HepG2 (cell line): Measurements from ENCODE around the gene MRFAP1L1. TPM values are rescaled to one million over a fixed set of nuclear protein-coding genes. Genes with fewer than 3 reads are reported as not detected.

ENCODE experiments used
- ATAC-seq: fragments of 200-7000 bp; cut with Tn5 transposase; 3 replicates; pipeline ENCODE4 v1.9.1; 2020; ENCODE audit warnings: mild to moderate bottlenecking, moderate library complexity
- BruUV-seq: library from RNA; stranded (reverse); fragments of 400-500 nt; replicated peaks from 2 replicates; lab custom pipeline; 2021; lab: Mats Ljungman, UMichigan
- CTCF ChIA-PET: fragments of 300-600 bp; formaldehyde crosslinking; extraction: SDS; loops from one replicate; lab custom pipeline; 2021; ENCODE audit warnings: low total read pairs, inconsistent platforms, low intra/inter-chr PET ratio; lab: Yijun Ruan, JAX
- POLR2A ChIA-PET: fragments of 350-600 bp; sonication (Branson Sonifier 250); formaldehyde crosslinking; loops from one replicate; lab custom pipeline; 2020; ENCODE audit warnings: antibody characterized with exemption, inconsistent platforms; lab: Yijun Ruan, JAX
- DNase-seq: peaks from one replicate; pipeline ENCODE4 v3.0.0-alpha.2; 2015; ENCODE audit warnings: low spot score
- FAIRE-seq: peaks from 3 replicates; lab custom pipeline; 2011; peaks lifted over from hg19 to GRCh38; lab: Jason Lieb, UNC
- H2AFZ ChIP-seq: one replicate; pipeline ENCODE4 v1.6.1; 2011; ENCODE audit warnings: low read length, inconsistent platforms
- H3K27ac ChIP-seq: fragments of 300-600 bp; 3 replicates; pipeline ENCODE4 v1.8.0; 2011; ENCODE audit warnings: mixed run types, mild to moderate bottlenecking, mixed read lengths, low read length, inconsistent platforms; ENCODE audit not compliant: insufficient read depth; ENCODE audit errors: extremely low read length
- H3K27me3 ChIP-seq, 2 experiments: fragments of 200-600 bp in 1 of 2; 2 replicates in 1 of 2; 3 replicates in 1 of 2; pipeline versions ENCODE4 v1.6.0 to v1.8.0; 2011; ENCODE audit warnings: low read length in 2 of 2, mild to moderate bottlenecking in 2 of 2, moderate library complexity in 2 of 2, inconsistent platforms in 1 of 2; ENCODE audit not compliant: insufficient read depth in 2 of 2, control insufficient read depth in 1 of 2
- H3K36me3 ChIP-seq, 2 experiments: fragments of 200-600 bp in 1 of 2; replicated peaks in 1 of 2; 2 replicates in 1 of 2; 3 replicates in 1 of 2; pipeline versions ENCODE4 v1.5.1 to v1.8.0; 2011; ENCODE audit warnings: low read length in 2 of 2, inconsistent platforms in 1 of 2; ENCODE audit not compliant: insufficient read depth in 2 of 2, control insufficient read depth in 1 of 2
- H3K4me1 ChIP-seq: 2 replicates; pipeline ENCODE4 v1.5.1; 2012; ENCODE audit warnings: low read length, inconsistent platforms; ENCODE audit not compliant: insufficient read depth
- H3K4me2 ChIP-seq: 2 replicates; pipeline ENCODE4 v1.6.0; 2011; ENCODE audit warnings: low read depth, low read length, inconsistent platforms
- H3K4me3 ChIP-seq, 3 experiments: fragments of 200-600 bp in 1 of 3; sonication (generic), shearing (Covaris generic) in 1 of 3; replicated peaks in 1 of 3; 2 replicates each; pipeline ENCODE4 v1.5.1; 2011 to 2016; ENCODE audit warnings: low read length in 3 of 3, inconsistent platforms in 2 of 3, low read depth in 2 of 3, mild to moderate bottlenecking in 2 of 3, control low read depth in 1 of 3, mixed read lengths in 1 of 3; ENCODE audit not compliant: insufficient read depth in 1 of 3
- H3K79me2 ChIP-seq: one replicate; pipeline ENCODE4 v1.6.1; 2011; ENCODE audit warnings: low read length, inconsistent platforms; ENCODE audit not compliant: insufficient read depth
- H3K9ac ChIP-seq: 2 replicates; pipeline ENCODE4 v1.6.0; 2011; ENCODE audit warnings: mild to moderate bottlenecking, low read depth, low read length, inconsistent platforms; ENCODE audit not compliant: insufficient read depth
- H3K9me3 ChIP-seq: 2 replicates; pipeline ENCODE4 v1.5.1; 2012; ENCODE audit warnings: mild to moderate bottlenecking, low read length
- H4K20me1 ChIP-seq: 2 replicates; pipeline ENCODE4 v1.6.0; 2011; ENCODE audit warnings: inconsistent platforms, mild to moderate bottlenecking, low read length, moderate library complexity; ENCODE audit not compliant: insufficient read depth
- AGO1 ChIP-seq: fragments of 200-400 bp; formaldehyde crosslinking; IDR thresholded peaks from 2 replicates; pipeline ENCODE4 v1.6.1; 2017; ENCODE audit warnings: mild to moderate bottlenecking, low read depth, low read length, moderate library complexity; ENCODE audit not compliant: poor library complexity, severe bottlenecking
- AGO2 ChIP-seq: fragments of 200-400 bp; formaldehyde crosslinking; optimal IDR thresholded peaks from 2 replicates; pipeline ENCODE3; 2017; ENCODE audit warnings: mild to moderate bottlenecking, low read depth, low read length, moderate library complexity
- CREM ChIP-seq, 2 experiments: sonication (generic) in 1 of 2; formaldehyde crosslinking in 1 of 2; IDR thresholded peaks; 2 replicates each; pipeline versions ENCODE4 v1.4.0 to v1.6.1; 2016 to 2020; ENCODE audit warnings: antibody characterized with exemption in 1 of 2, mild to moderate bottlenecking in 1 of 2, missing genetic modification reagents in 1 of 2
- RBFOX2 ChIP-seq: fragments of 200-400 bp; formaldehyde crosslinking; IDR thresholded peaks from 2 replicates; pipeline ENCODE4 v1.6.1; 2017; ENCODE audit warnings: low read depth, mild to moderate bottlenecking, low read length
- RBM22 ChIP-seq: fragments of 200-400 bp; formaldehyde crosslinking; optimal IDR thresholded peaks from 2 replicates; pipeline ENCODE3; 2017; ENCODE audit warnings: mild to moderate bottlenecking, low read length, moderate library complexity
- ZBTB25 ChIP-seq: IDR thresholded peaks from 2 replicates; pipeline ENCODE4 v1.6.1; 2018; ENCODE audit warnings: missing genetic modification reagents
- ZBTB38 ChIP-seq: sonication (generic); formaldehyde crosslinking; IDR thresholded peaks from 2 replicates; pipeline ENCODE4 v1.5.1; 2020; ENCODE audit warnings: mild to moderate bottlenecking, missing genetic modification reagents
- ZNF280B ChIP-seq: sonication (generic); formaldehyde crosslinking; IDR thresholded peaks from 2 replicates; pipeline ENCODE4 v1.5.0; 2020; ENCODE audit warnings: missing genetic modification reagents, mild to moderate bottlenecking, borderline replicate concordance
- WGBS: methylation state at CpG from one replicate; pipeline ENCODE4 v1.1.6; 2017; ENCODE audit warnings: low lambda C conversion rate; 5-methylcytosine and 5-hydroxymethylcytosine counted together
- in situ Hi-C: cut with HindIII; loops from 2 replicates; pipeline ENCODE4 v1.10.0; 2017; ENCODE audit warnings: low pct_unique_long_range_greater_than_20kb; ENCODE audit not compliant: extremely low pct_ligation_motif_present
- intact Hi-C: fragments of 100-400 bp; cut with micrococcal nuclease; formaldehyde crosslinking; loops from one replicate; pipeline ENCODE4 v1.10.0; 2022; ENCODE audit not compliant: unreplicated experiment
- polyA plus RNA-seq, 8 experiments: library from polyadenylated mRNA; depleted of rRNA in 3 of 8; stranded (reverse) in 7 of 8; unstranded in 1 of 8; fragments of >200 nt; fragmentation: Illumina TruSeq in 4 of 8; extraction: Trizol in 4 of 8; gene quantifications; 2 replicates each; pipeline versions ENCODE4 v1.2.1 to v1.2.3, GENCODE V29; 2011 to 2016; ENCODE audit warnings: low read depth in 4 of 8, missing spikeins in 1 of 8, mixed read lengths in 1 of 8; ENCODE audit not compliant: insufficient read depth in 1 of 8
- total RNA-seq, 5 experiments: library from RNA; depleted of rRNA; stranded (reverse); fragments of >200 nt; fragmentation: Illumina TruSeq; extraction: Trizol; gene quantifications; 2 replicates each; pipeline ENCODE4 v1.2.3, GENCODE V29; 2016; ENCODE audit warnings: low read depth in 1 of 5
- TF ChIP-seq, protein P1 (sequence below): IDR thresholded peaks from 2 replicates; pipeline ENCODE4 v1.6.1; 2016; ENCODE audit warnings: low read depth, missing genetic modification reagents, missing compliant biosample characterization

MRFAP1L1 gene
- total and polyA plus RNA-seq, 2 of the 13 experiments (the other 11 are each of a cell fraction or from before 2014, with no cell fraction given): 44.8 to 76.6 TPM

DNA sequence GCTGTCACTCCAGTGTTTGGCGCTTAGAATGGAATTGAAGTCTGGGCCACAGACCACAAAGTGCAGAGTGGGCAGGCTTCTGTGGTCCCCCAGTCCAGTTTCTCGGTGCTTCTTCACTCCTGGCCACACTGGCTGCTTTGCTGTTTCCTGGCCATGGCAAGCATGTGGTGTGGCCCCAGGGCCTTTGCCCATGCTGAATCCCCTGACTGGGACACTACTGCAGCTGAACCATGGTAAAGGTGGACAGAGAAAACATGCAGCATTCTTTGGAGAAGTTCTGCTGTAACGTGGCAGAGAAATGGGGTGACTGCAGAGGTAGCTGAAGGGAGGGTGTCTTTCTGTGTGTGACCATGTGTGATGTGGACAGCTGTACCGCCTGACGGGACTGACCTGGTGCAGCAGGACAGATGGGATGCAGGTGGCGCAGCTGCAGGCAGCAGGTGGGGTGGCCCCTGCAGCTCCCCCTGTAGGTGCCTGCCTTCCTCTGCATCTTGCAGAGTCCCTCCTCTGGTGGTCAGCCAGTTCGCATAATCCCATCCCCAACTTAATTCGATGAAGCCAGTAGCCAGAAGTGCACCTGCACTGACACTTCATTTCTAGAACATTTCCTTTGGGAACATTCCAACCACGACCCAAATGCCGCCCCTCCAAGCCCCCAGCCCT is 29.2 kb downstream of the MRFAP1L1 start (continued):
- TF ChIP-seq CREM (IDR thresholded peaks at IDR 0.05) (no peak), CREM (CRISPR knock-in tag; IDR thresholded peaks at IDR 0.05) (no peak)

- Histone ChIP-seq H3K9ac (peak overlapping the region; percentile 75; the same call in 1 of the 2 replicates), H3K79me2 (peaks cover 33% of the 10 kb centered on the region), H4K20me1 (peaks cover 14% of the 10 kb centered on the region), H3K27me3 (no peaks in the 10 kb centered on the region), H3K4me1 (peaks cover 55% of the 10 kb centered on the region), H3K36me3 (peaks cover 0 to 13% of the 10 kb centered on the region in 2 experiments; a peak in 2 of 5 replicates), H2AFZ (no peak overlapping the region), H3K9me3 (no peaks in the 10 kb centered on the region), H3K4me3 (peak overlapping the region in 1 of 3 experiments; percentile 36; a peak in 2 of 6 replicates), H3K27ac (no peak overlapping the region), H3K4me2 (peak overlapping the region; percentile 91)
- ATAC-seq (no peak), DNase-seq (no peak), FAIRE-seq (no peak)
- ChIA-PET POLR2A (interaction anchor here (2.5 to 7.2 kb wide), 2 partner anchors 12 to 17 kb away, joined by 13 to 122 read pairs; partner anchors contain the start of gene S100P), CTCF (no interaction called here)
- intact Hi-C loops: no loop called here
- 91% methylated on average over 21 of the region's 21 CpGs for WGBS
- in situ Hi-C loops: no loop called here
- BruUV-seq: no TSS peak
- TF ChIP-seq ZBTB25 (CRISPR knock-in tag) (no peak), RBM22 (peak; percentile 79), ZNF280B (0 out of 2 replicates have a peak, but pooled peaks have one; percentile 51), RBFOX2 (0 out of 2 replicates have a peak, but pooled peaks have one; percentile 16), ZBTB38 (CRISPR knock-in tag) (peak; percentile 36; the same call in 1 of the 2 replicates), AGO2 (peak; percentile 73), AGO1 (peak; percentile 72)
- TF ChIP-seq, protein P1, sequence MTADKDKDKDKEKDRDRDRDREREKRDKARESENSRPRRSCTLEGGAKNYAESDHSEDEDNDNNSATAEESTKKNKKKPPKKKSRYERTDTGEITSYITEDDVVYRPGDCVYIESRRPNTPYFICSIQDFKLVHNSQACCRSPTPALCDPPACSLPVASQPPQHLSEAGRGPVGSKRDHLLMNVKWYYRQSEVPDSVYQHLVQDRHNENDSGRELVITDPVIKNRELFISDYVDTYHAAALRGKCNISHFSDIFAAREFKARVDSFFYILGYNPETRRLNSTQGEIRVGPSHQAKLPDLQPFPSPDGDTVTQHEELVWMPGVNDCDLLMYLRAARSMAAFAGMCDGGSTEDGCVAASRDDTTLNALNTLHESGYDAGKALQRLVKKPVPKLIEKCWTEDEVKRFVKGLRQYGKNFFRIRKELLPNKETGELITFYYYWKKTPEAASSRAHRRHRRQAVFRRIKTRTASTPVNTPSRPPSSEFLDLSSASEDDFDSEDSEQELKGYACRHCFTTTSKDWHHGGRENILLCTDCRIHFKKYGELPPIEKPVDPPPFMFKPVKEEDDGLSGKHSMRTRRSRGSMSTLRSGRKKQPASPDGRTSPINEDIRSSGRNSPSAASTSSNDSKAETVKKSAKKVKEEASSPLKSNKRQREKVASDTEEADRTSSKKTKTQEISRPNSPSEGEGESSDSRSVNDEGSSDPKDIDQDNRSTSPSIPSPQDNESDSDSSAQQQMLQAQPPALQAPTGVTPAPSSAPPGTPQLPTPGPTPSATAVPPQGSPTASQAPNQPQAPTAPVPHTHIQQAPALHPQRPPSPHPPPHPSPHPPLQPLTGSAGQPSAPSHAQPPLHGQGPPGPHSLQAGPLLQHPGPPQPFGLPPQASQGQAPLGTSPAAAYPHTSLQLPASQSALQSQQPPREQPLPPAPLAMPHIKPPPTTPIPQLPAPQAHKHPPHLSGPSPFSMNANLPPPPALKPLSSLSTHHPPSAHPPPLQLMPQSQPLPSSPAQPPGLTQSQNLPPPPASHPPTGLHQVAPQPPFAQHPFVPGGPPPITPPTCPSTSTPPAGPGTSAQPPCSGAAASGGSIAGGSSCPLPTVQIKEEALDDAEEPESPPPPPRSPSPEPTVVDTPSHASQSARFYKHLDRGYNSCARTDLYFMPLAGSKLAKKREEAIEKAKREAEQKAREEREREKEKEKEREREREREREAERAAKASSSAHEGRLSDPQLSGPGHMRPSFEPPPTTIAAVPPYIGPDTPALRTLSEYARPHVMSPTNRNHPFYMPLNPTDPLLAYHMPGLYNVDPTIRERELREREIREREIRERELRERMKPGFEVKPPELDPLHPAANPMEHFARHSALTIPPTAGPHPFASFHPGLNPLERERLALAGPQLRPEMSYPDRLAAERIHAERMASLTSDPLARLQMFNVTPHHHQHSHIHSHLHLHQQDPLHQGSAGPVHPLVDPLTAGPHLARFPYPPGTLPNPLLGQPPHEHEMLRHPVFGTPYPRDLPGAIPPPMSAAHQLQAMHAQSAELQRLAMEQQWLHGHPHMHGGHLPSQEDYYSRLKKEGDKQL: no peak
Observed at GRCh38 chr4:6676722-6677558, 32.7 kb downstream of the MRFAP1L1 start.
